ENCODE results near the gene NBEA. TPM values are rescaled to one million over a fixed set of nuclear protein-coding genes. Genes with fewer than 3 reads are reported as not detected.
"Not testable (repeated sequence)": the region's sequence is repeated elsewhere in the genome, so short reads cannot be mapped to it uniquely, and the experiment has no call there.

NBEA gene
- total RNA-seq, 4 donors from 2014 or later = 21.5 to 60.4 (median 27.9) TPM

DNA sequence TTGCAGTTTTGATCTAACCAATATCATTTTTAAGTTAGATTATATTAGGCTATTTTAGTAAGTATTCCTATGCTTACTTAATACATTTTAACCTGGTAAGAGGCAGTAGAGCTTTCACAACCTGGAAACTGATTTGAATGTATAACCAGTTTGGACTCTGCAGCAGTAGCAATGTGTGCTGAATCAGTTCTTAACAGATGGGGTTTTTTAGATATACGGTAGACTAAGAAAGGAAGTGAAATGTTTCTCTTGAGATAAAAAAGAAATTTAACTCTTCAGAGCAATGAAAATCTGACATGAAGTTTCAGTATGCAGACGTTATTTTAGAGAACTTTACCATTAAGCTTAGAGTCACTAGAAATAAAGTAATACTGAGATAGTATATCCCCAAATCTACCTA, 2.7 kb downstream of the NBEA start:
- 26 to 28% methylated on average over 2 of the region's 2 CpGs for WGBS, 2 donors
- no peak for DNase-seq
- Histone ChIP-seq H3K36me3 (no peaks in the 10 kb centered on the region), H3K4me3 (replicated peaks in 1 of 3) (no peak overlapping the region), H3K4me1 (peaks cover 8 to 16% of the 10 kb centered on the region in 2 donors), H3K27ac (no peak overlapping the region), H3K9me3 (no peaks in the 10 kb centered on the region), H3K27me3 (no peaks in the 10 kb centered on the region)
- intact Hi-C loops (cut with DNase I) = no loop called here
- TF ChIP-seq POLR2A (IDR thresholded peaks at IDR 0.05) = no peak
- TF ChIP-seq, protein P1, sequence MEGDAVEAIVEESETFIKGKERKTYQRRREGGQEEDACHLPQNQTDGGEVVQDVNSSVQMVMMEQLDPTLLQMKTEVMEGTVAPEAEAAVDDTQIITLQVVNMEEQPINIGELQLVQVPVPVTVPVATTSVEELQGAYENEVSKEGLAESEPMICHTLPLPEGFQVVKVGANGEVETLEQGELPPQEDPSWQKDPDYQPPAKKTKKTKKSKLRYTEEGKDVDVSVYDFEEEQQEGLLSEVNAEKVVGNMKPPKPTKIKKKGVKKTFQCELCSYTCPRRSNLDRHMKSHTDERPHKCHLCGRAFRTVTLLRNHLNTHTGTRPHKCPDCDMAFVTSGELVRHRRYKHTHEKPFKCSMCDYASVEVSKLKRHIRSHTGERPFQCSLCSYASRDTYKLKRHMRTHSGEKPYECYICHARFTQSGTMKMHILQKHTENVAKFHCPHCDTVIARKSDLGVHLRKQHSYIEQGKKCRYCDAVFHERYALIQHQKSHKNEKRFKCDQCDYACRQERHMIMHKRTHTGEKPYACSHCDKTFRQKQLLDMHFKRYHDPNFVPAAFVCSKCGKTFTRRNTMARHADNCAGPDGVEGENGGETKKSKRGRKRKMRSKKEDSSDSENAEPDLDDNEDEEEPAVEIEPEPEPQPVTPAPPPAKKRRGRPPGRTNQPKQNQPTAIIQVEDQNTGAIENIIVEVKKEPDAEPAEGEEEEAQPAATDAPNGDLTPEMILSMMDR (IDR thresholded peaks at IDR 0.05) = no peak

- intact Hi-C loops (cut with DNase I) = no loop called here
Observed at GRCh38 chr13:34951528-34951927, 9.5 kb downstream of the NBEA start.

GRCh38 chr13:34959489-34959888, 17.4 kb downstream of the NBEA start:
- Histone ChIP-seq H3K9me3 (no peaks in the 10 kb centered on the region), H3K36me3 (no peaks in the 10 kb centered on the region), H3K27me3 (no peaks in the 10 kb centered on the region), H3K4me3 (replicated peaks in 1 of 3) (no peak overlapping the region), H3K27ac (no peak overlapping the region), H3K4me1 (no peaks in the 10 kb centered on the region)
- TF ChIP-seq, protein P1 (IDR thresholded peaks at IDR 0.05) = no peak
- TF ChIP-seq POLR2A (IDR thresholded peaks at IDR 0.05) = no peak
- intact Hi-C loops (cut with DNase I) = no loop called here
- no peak for DNase-seq
- WGBS, 2 donors = 96 to 98% methylated on average over 1 of the region's 1 CpG

More at GRCh38 chr13:34951528-34951927, 9.5 kb downstream of the NBEA start:
- Histone ChIP-seq H3K27ac (no peak overlapping the region), H3K4me1 (no peaks in the 10 kb centered on the region), H3K27me3 (no peaks in the 10 kb centered on the region), H3K4me3 (replicated peaks in 1 of 3) (no peak overlapping the region), H3K36me3 (no peaks in the 10 kb centered on the region), H3K9me3 (no peaks in the 10 kb centered on the region)
- TF ChIP-seq POLR2A (IDR thresholded peaks at IDR 0.05) = no peak
- TF ChIP-seq, protein P1 (IDR thresholded peaks at IDR 0.05) = no peak
- no peak for DNase-seq

DNA sequence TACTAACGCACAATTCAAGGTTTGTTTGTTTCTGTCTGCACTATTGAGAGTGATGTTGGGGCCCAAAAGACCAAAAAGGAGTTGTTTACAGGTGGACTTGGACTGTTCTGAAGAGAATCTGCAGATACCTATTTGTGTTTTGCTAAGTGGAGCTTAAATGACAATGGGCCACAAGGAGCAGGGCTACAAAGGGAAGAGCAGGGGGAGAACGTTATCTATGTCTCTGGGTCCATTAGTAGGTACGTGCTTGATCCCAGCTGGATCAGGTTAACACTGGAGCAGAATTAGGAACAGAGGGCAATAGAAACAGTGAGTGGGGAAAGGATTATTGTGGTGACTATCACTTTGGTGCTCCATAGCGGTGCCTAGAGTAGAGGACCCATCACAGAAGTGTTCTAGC, 22.5 kb downstream of the NBEA start:
- DNase-seq = no peak
- intact Hi-C loops (cut with DNase I) = no loop called here
- H3K9me3 ChIP-seq = no peaks in the 10 kb centered on the region
- H3K36me3 ChIP-seq = no peaks in the 10 kb centered on the region
- H3K27ac ChIP-seq = no peak overlapping the region
- H3K4me1 ChIP-seq = no peaks in the 10 kb centered on the region
- 91 to 97% methylated on average over 4 of the region's 4 CpGs for WGBS, 2 donors
- H3K4me3 ChIP-seq (replicated peaks in 1 of 3) = no peak overlapping the region
- TF ChIP-seq, protein P1 (IDR thresholded peaks at IDR 0.05) = no peak
- no peak for TF ChIP-seq POLR2A (IDR thresholded peaks at IDR 0.05)
- H3K27me3 ChIP-seq = no peaks in the 10 kb centered on the region

DNA sequence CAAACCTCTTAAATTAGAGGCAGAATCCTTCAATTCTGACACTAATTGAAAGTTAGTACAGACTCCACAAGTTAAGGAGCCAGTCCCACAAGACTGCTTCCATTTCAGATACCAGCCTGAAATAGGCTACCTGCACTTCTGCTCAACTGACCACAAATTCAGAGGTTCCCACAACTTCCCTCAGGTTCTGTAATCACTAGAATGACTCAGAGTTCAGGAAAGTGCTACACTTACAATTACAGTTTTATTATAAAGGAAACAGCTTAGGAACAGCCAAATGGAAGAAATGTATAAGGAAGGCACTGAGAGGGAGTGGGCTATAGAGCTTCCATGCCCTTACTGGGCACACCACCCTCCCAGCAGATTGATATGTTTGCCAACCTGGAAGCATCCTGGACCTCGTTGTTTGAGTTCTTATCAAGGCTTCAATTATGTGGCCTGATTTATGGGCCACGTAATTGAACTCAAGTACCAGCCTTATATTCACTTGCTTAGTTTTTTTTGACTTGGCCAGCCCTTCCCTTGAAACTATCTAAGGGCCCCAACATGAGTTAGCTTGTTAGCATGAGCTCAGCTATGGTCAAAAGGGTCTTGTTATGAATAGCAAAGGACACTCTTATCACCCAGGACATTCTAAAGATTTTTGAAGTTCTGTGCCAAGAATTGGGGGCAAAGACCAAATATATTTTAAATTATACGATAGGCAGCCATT, 25.9 kb downstream of the NBEA start:
- Histone ChIP-seq H3K4me1 (no peaks in the 10 kb centered on the region), H3K9me3 (no peaks in the 10 kb centered on the region), H3K27ac (no peak overlapping the region), H3K36me3 (no peaks in the 10 kb centered on the region), H3K4me3 (replicated peaks in 1 of 3) (no peak overlapping the region), H3K27me3 (no peaks in the 10 kb centered on the region)
- no peak for TF ChIP-seq POLR2A (IDR thresholded peaks at IDR 0.05)
- TF ChIP-seq, protein P1 (IDR thresholded peaks at IDR 0.05) = no peak
- WGBS, 2 donors = 65 to 74% methylated on average over 3 of the region's 3 CpGs
- intact Hi-C loops (cut with DNase I) = no loop called here
- no peak for DNase-seq

DNA sequence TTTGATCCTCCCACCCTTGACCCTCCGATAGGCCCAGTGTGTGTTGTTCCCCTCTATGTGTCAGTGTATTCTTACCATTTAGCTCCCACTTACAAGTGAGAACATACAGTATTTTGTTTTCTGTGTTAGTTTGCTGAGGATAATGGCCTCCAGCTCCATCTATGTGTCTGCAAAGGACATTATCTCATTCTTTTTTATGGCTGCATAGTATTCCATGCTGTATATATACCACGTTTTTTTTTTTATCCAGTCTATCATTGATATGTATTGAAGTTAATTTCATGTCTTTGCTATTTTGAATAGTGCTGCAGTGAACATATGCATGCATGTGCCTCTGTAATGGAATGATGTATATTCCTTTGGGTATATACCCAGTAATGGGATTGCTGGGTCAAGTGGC, 27.5 kb downstream of the NBEA start:
- not testable (repeated sequence) for H3K4me3 ChIP-seq (replicated peaks in 1 of 3); H3K9me3 ChIP-seq
- WGBS, 2 donors = 92 to 95% methylated on average over 2 of the region's 2 CpGs

More for the DNA sequence above, 27.5 kb downstream of the NBEA start:
- H3K27ac ChIP-seq; intact Hi-C loops (cut with DNase I); DNase-seq; H3K36me3 ChIP-seq; H3K4me1 ChIP-seq; H3K27me3 ChIP-seq: not testable (repeated sequence)

Measured in thyroid gland (tissue), 4 donors.